ENCODE measurements around the gene RAPSN. TPM values are rescaled to one million over a fixed set of nuclear protein-coding genes. Genes with fewer than 3 reads are reported as not detected.
A peak's percentile ranks its signal among the peaks of the same experiment; 100 is the strongest.

The RAPSN gene
- total RNA-seq, 1 donor from 2014 or later, result not detected

DNA sequence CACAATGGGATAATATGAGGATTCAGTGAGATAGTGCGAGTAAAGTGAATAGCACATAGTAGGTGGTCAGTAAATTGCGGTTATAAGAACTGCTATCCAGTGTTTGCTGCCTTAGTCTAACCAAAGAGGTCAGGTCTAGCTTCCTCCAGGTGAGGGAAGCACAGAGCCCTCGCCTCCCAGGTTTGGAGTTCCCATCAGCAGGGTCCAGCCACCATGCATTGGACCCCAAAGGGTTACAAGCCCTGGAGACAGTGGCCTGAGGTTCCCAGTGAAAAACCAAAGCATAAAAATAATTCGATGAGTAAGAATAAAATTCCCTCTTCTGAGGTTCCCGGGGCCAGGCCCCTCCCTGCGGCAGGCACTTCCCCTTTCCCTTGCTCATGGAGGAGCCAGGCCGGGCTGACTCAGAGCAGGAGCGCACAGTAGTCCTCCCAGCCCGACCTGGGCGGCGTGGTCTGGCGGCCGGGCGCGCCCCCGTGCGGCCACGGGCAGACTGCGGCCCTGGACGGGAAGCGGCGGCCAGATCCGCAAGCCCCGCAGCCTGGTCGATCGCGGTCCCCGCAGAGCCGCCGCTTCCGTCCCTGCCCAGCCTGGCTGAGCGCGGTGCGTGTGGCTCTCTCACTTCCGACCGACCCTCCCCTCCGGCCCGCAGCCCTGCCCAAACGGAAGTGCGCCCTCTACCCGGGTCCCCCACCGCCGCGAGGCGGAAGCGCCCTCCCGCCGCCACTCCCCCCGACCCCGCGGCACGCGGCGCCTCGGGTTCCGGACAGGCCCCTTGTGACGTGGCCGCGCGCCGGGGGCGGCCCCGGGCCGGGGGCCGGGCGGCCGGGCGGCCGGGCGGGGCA is 41.0 kb downstream of the RAPSN start, which contains the start of gene SLC39A13:
TSS of gene SLC39A13 (plus strand) at position 845 of the 845 bp plus-strand sequence. CDS start 1,505 bp downstream, outside the sequence.
- peaks cover 28% of the 10 kb centered on the region for H3K4me1 Mint-ChIP-seq
- Histone ChIP-seq H3K9me3 (ENCODE audit: low read depth) (no peaks in the 10 kb centered on the region), H3K9ac (peak within 1 kb of the TSS; percentile 80), H3K4me2 (peak within 1 kb of the TSS; percentile 97), H3K4me3 (peak within 1 kb of the TSS; percentile 90), H4K20me1 (ENCODE audit: low read depth) (peaks cover 2% of the 10 kb centered on the region), H3K27me3 (no peaks in the 10 kb centered on the region), H3K36me3 (no peaks in the 10 kb centered on the region), H3F3A (ENCODE audit: low read depth) (peaks cover 25% of the 10 kb centered on the region), H3K79me2 (ENCODE audit: low read depth) (no peaks in the 10 kb centered on the region), H3K4me1 (no peaks in the 10 kb centered on the region), H2AFZ (replicated peaks) (peak within 1 kb of the TSS; percentile 89), H3K27ac (peak within 1 kb of the TSS; percentile 70)
- H3K36me3 Mint-ChIP-seq, result no peaks in the 10 kb centered on the region
- peak within 1 kb of the TSS; percentile 93 for H3K4me3 Mint-ChIP-seq
- DNase-seq (ENCODE audit: low spot score), result peak; percentile 97
- H3K27me3 Mint-ChIP-seq (ENCODE audit: insufficient read depth, low read depth), result peaks cover 10% of the 10 kb centered on the region
- peak within 1 kb of the TSS; percentile 87 for H3K27ac Mint-ChIP-seq
- H3K9me3 Mint-ChIP-seq, result no peaks in the 10 kb centered on the region
- TF ChIP-seq EZH2 (IDR thresholded peaks at IDR 0.05) (no peak), EZH2phosphoT487 (IDR thresholded peaks at IDR 0.05) (no peak)
- TF ChIP-seq, protein P1, sequence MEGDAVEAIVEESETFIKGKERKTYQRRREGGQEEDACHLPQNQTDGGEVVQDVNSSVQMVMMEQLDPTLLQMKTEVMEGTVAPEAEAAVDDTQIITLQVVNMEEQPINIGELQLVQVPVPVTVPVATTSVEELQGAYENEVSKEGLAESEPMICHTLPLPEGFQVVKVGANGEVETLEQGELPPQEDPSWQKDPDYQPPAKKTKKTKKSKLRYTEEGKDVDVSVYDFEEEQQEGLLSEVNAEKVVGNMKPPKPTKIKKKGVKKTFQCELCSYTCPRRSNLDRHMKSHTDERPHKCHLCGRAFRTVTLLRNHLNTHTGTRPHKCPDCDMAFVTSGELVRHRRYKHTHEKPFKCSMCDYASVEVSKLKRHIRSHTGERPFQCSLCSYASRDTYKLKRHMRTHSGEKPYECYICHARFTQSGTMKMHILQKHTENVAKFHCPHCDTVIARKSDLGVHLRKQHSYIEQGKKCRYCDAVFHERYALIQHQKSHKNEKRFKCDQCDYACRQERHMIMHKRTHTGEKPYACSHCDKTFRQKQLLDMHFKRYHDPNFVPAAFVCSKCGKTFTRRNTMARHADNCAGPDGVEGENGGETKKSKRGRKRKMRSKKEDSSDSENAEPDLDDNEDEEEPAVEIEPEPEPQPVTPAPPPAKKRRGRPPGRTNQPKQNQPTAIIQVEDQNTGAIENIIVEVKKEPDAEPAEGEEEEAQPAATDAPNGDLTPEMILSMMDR (IDR thresholded peaks at IDR 0.05), result peak; percentile 79

DNA sequence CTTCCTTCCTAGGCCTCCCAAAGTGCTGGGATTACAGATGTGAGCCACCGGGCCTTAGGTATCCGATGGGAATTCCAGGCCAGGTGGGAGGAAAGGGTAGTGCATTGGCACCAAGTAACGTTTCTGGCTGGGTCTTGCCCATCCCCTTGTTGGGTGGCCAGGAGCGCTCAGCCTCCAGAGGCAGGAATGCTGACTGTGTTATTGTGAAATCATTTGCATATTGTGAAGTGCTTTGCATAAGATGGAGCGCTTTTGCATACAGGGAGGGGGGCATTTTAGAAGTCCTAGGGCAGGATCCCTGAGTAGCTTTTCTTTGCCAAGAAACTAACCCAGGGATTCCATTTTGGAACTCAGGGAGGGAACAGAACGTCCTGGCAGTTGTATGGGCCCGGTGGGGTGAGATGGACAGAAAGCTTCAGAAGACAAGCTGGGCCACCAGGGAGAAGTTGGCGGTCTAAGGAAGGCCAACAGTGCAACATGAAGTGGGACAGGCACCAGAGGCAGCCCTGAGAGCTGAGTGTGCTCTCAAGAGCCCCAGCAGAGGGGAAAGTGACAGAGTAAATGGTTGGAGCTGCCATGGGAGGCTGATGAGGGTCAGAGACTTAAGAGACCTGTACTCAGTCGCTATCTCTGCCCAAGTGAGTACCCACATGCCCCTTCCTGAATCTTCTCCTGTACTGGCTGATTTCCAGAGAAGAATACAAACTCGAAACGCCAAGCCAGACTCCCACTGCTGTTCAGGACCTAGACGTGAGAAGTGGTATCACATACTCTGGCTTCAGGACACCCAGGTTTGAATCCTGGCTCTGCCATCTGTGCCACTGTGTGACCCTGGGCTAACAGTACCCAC is 41.8 kb downstream of the RAPSN start:
- H3K27ac Mint-ChIP-seq, result peak overlapping the region; percentile 87
- H3K4me3 Mint-ChIP-seq, result peak overlapping the region; percentile 93
- peaks cover 10% of the 10 kb centered on the region for H3K27me3 Mint-ChIP-seq (ENCODE audit: insufficient read depth, low read depth)
- H3K9me3 Mint-ChIP-seq, result no peaks in the 10 kb centered on the region
- H3K79me2 ChIP-seq (ENCODE audit: low read depth), result no peaks in the 10 kb centered on the region
- H2AFZ ChIP-seq (replicated peaks), result peak overlapping the region; percentile 52
- H3K4me1 ChIP-seq, result no peaks in the 10 kb centered on the region
- peaks cover 25% of the 10 kb centered on the region for H3F3A ChIP-seq (ENCODE audit: low read depth)
- H3K36me3 Mint-ChIP-seq, result no peaks in the 10 kb centered on the region
- H3K27ac ChIP-seq, result peak overlapping the region; percentile 70
- peak overlapping the region; percentile 18 for H3K9ac ChIP-seq
- H3K9me3 ChIP-seq (ENCODE audit: low read depth), result no peaks in the 10 kb centered on the region
- H3K4me3 ChIP-seq, result peak overlapping the region; percentile 56
- H3K4me1 Mint-ChIP-seq, result peaks cover 31% of the 10 kb centered on the region
- peak; percentile 25 for DNase-seq (ENCODE audit: low spot score)
- no peak for TF ChIP-seq EZH2 (IDR thresholded peaks at IDR 0.05)
- TF ChIP-seq, protein P1 (IDR thresholded peaks at IDR 0.05), result no peak
- TF ChIP-seq EZH2phosphoT487 (IDR thresholded peaks at IDR 0.05), result no peak
- no peaks in the 10 kb centered on the region for H4K20me1 ChIP-seq (ENCODE audit: low read depth)
- H3K27me3 ChIP-seq, result no peaks in the 10 kb centered on the region
- peak overlapping the region; percentile 77 for H3K4me2 ChIP-seq
- H3K36me3 ChIP-seq, result no peaks in the 10 kb centered on the region

DNA sequence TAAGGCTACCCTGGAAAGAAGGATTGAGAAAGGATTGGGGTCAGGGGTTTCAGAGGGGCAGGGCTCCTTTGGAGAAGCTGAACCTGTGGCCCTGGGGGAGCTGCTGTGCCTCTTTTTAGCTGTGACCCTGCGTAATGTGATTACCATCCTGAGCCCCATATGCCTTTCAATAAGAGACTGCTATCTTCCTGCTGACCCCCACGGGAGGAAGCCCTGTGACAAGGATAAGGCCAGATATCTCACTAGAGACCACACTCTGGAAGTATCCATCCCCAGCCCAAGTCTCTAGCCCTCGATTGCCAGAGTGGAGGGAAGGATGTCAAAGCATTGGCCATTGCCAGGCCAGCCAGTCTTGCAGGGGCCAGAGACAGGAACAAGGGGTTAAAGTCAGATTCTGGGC is 45.4 kb downstream of the RAPSN start:
- peak; percentile 16 for DNase-seq (ENCODE audit: low spot score)
- no peaks in the 10 kb centered on the region for H3K9me3 ChIP-seq (ENCODE audit: low read depth)
- H3K79me2 ChIP-seq (ENCODE audit: low read depth), result no peaks in the 10 kb centered on the region
- no peaks in the 10 kb centered on the region for H4K20me1 ChIP-seq (ENCODE audit: low read depth)
- Mint-ChIP-seq H3K27me3 (ENCODE audit: insufficient read depth, low read depth) (peaks cover 23% of the 10 kb centered on the region), H3K4me3 (peak overlapping the region; percentile 48), H3K4me1 (peaks cover 33% of the 10 kb centered on the region), H3K36me3 (no peaks in the 10 kb centered on the region), H3K27ac (peak overlapping the region; percentile 21), H3K9me3 (no peaks in the 10 kb centered on the region)
- no peaks in the 10 kb centered on the region for H3K36me3 ChIP-seq
- H3K4me2 ChIP-seq, result no peak overlapping the region
- peaks cover 52% of the 10 kb centered on the region for H3F3A ChIP-seq (ENCODE audit: low read depth)
- no peak overlapping the region for H2AFZ ChIP-seq (replicated peaks)
- no peak overlapping the region for H3K4me3 ChIP-seq
- no peak overlapping the region for H3K9ac ChIP-seq
- H3K4me1 ChIP-seq, result peaks cover 8% of the 10 kb centered on the region
- H3K27ac ChIP-seq, result no peak overlapping the region
- H3K27me3 ChIP-seq, result no peaks in the 10 kb centered on the region
- TF ChIP-seq EZH2phosphoT487 (IDR thresholded peaks at IDR 0.05) (no peak), EZH2 (IDR thresholded peaks at IDR 0.05) (no peak)
- TF ChIP-seq, protein P1 (IDR thresholded peaks at IDR 0.05), result no peak

Measured in neural progenitor cell (in vitro differentiated cells).